ENCODE results near the gene MED28. TPM values are rescaled to one million over a fixed set of nuclear protein-coding genes. Genes with fewer than 3 reads are reported as not detected.

The MED28 gene
- total RNA-seq, 5 donors from 2014 or later (not counting 1 experiment from before 2014, with no cell fraction given): 50.6 to 75.5 (median 66.2) TPM

DNA sequence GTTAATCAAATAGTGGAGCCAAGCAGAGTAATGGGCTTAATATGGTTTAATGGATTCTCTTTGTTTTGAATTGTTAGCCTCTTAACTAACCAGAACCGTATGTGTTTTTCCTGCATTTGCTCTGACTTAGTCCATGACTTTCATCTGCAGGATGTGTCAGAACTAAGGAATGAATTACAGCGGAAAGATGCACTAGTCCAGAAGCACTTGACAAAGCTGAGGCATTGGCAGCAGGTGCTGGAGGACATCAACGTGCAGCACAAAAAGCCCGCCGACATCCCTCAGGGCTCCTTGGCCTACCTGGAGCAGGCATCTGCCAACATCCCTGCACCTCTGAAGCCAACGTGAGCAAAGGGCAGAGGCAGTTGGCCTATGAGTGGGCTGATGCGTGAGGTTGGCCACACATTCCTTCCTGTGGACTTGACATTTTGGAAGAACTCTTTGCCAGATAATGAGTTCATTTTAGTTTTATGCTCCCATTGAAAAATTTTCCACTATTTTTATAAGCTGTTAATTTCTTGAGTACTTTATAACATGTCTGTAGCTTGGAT, 9.1 kb downstream of the MED28 start:
- ATAC-seq (replicated peaks in 1 of 4) (no peak), DNase-seq (no peak)
- Mint-ChIP-seq H3K9me3 (no peaks in the 10 kb centered on the region), H3K4me3 (no peak overlapping the region), H3K36me3 (peaks cover 65% of the 10 kb centered on the region), H3K27me3 (no peaks in the 10 kb centered on the region), H3K27ac (no peak overlapping the region), H3K4me1 (peaks cover 28 to 37% (median 35%) of the 10 kb centered on the region in 3 donors)
- ChIA-PET POLR2A (no interaction called here), CTCF (no interaction called here)
- peaks cover 3 to 15% of the 10 kb centered on the region in 2 experiments for H3K4me1 ChIP-seq (ENCODE audit: control insufficient read depth in 1 of 2, extremely low read depth in 1 of 2, insufficient read depth in 2 of 2, low read length in 2 of 2)
- no peak overlapping the region for H3K27ac ChIP-seq (ENCODE audit: low read length)
- no peaks in the 10 kb centered on the region for H3K9me3 ChIP-seq
- H3K27me3 ChIP-seq (replicated peaks in 1 of 2; ENCODE audit: control insufficient read depth in 2 of 2, extremely low read depth in 1 of 2, insufficient read depth in 2 of 2, low read length in 1 of 2): no peaks in the 10 kb centered on the region
- H3K4me3 ChIP-seq (ENCODE audit: control insufficient read depth in 1 of 2, extremely low read depth in 1 of 2, low read length in 1 of 2): no peak overlapping the region
- peaks cover 28 to 90% of the 10 kb centered on the region in 2 donors for H3K36me3 ChIP-seq (ENCODE audit: control insufficient read depth in 2 of 2, extremely low read depth in 1 of 2, insufficient read depth in 1 of 2, low read length in 1 of 2)
- WGBS (ENCODE audit: insufficient coverage): 96% methylated on average over 6 of the region's 7 CpGs

DNA sequence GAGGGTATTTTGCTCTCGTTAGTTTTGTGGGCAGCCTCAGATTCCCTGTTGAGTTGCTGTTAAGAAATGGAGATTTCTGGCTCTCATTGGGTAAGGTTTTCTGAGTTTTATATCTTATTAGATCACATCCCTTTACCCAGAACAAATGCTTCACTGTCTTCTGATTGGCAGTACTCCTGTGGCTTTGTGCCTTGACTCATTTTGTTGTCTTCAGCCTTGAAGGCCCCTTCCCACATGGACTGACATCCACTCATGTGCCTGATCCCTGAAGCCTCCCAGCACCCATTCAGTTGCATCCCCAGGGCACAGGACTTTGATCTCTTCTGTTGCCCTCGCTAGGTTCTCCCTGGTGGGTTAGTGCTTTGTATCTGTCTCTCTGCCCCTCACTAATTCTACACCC, 10.4 kb downstream of the MED28 start:
- ChIA-PET POLR2A (interaction anchor here in 1 of 2 donors (0.6 kb wide), 1 partner anchor 9 kb away, joined by 3 read pairs; no protein-coding TSS in a partner anchor), CTCF (no interaction called here)
- no peaks in the 10 kb centered on the region for H3K27me3 ChIP-seq (replicated peaks in 1 of 2; ENCODE audit: control insufficient read depth in 2 of 2, extremely low read depth in 1 of 2, insufficient read depth in 2 of 2, low read length in 1 of 2)
- Mint-ChIP-seq H3K36me3 (peaks cover 56% of the 10 kb centered on the region), H3K4me1 (peaks cover 27 to 37% (median 28%) of the 10 kb centered on the region in 3 donors), H3K27me3 (no peaks in the 10 kb centered on the region), H3K9me3 (no peaks in the 10 kb centered on the region), H3K27ac (no peak overlapping the region), H3K4me3 (no peak overlapping the region)
- H3K4me1 ChIP-seq (ENCODE audit: control insufficient read depth in 1 of 2, extremely low read depth in 1 of 2, insufficient read depth in 2 of 2, low read length in 2 of 2): peaks cover 0 to 4% of the 10 kb centered on the region in 2 experiments
- H3K4me3 ChIP-seq (ENCODE audit: control insufficient read depth in 1 of 2, extremely low read depth in 1 of 2, low read length in 1 of 2): no peak overlapping the region
- H3K9me3 ChIP-seq: no peaks in the 10 kb centered on the region
- H3K27ac ChIP-seq (ENCODE audit: low read length): no peak overlapping the region
- DNase-seq (no peak), ATAC-seq (replicated peaks in 1 of 4) (no peak)
- no CpG with 5 or more reads among the region's 2 CpGs for WGBS (ENCODE audit: insufficient coverage)
- peaks cover 26 to 96% of the 10 kb centered on the region in 2 donors for H3K36me3 ChIP-seq (ENCODE audit: control insufficient read depth in 2 of 2, extremely low read depth in 1 of 2, insufficient read depth in 1 of 2, low read length in 1 of 2)

DNA sequence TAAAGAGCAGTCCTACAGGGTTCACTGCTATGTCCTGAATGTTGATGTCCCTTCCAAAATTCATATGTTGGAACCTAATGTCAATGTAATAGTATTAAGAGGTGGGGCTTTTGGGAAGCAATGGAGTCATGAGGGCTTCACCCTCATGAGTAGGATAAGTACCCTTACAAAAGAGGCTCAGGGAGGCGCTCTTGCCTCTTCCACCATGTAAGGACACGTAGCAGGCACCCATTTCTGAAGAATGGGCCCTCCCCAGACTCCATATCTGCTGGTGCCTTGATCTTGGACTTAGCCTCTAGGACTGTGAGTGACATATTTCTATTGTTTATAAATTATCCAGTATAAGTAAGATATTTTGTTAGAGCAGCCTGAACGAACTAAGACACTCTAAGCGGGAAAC, 15.8 kb downstream of the MED28 start:
- no peaks in the 10 kb centered on the region for H3K27me3 Mint-ChIP-seq
- H3K9me3 Mint-ChIP-seq: no peaks in the 10 kb centered on the region
- H3K4me3 Mint-ChIP-seq: no peak overlapping the region
- Histone ChIP-seq H3K9me3 (no peaks in the 10 kb centered on the region), H3K36me3 (ENCODE audit: control insufficient read depth in 2 of 2, extremely low read depth in 1 of 2, insufficient read depth in 1 of 2, low read length in 1 of 2) (peaks cover 21 to 84% of the 10 kb centered on the region in 2 donors), H3K4me1 (ENCODE audit: control insufficient read depth in 1 of 2, extremely low read depth in 1 of 2, insufficient read depth in 2 of 2, low read length in 2 of 2) (no peaks in the 10 kb centered on the region), H3K4me3 (ENCODE audit: control insufficient read depth in 1 of 2, extremely low read depth in 1 of 2, low read length in 1 of 2) (no peak overlapping the region), H3K27me3 (replicated peaks in 1 of 2; ENCODE audit: control insufficient read depth in 2 of 2, extremely low read depth in 1 of 2, insufficient read depth in 2 of 2, low read length in 1 of 2) (no peaks in the 10 kb centered on the region), H3K27ac (ENCODE audit: low read length) (no peak overlapping the region)
- CTCF ChIA-PET: interaction anchor here (0.6 to 1.2 kb wide), 3 partner anchors 10 to 81 kb away, joined by 3 to 4 read pairs (median 3); no protein-coding TSS in a partner anchor
- POLR2A ChIA-PET: interaction anchor here in 1 of 2 donors (1.0 kb wide), 1 partner anchor 81 kb away, joined by 3 read pairs; no protein-coding TSS in a partner anchor
- peaks cover 48% of the 10 kb centered on the region for H3K36me3 Mint-ChIP-seq
- peaks cover 11 to 21% (median 19%) of the 10 kb centered on the region in 3 donors for H3K4me1 Mint-ChIP-seq
- H3K27ac Mint-ChIP-seq: no peak overlapping the region
- DNase-seq (no peak), ATAC-seq (replicated peaks in 1 of 4) (no peak)
- 100% methylated on average over 1 of the region's 4 CpGs for WGBS (ENCODE audit: insufficient coverage)

DNA sequence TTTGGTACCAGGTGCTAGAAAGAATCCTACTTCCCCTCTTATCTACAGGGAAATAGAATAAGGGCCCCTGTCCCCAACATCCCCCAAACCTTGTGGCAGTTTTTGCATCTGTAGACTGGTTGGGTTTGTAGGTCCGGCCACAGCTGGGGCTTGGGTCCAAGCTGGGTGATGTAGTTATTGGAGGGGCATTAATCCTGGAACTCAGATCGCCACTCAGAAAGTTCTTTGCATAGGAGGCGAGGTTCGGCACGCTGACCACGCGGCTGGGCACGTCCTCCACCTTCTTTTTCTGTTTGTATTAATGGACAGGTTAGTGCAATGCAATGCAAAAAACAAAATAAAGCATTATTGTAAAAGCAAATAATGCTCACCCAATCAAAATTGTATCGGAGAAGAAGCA, 19.2 kb downstream of the MED28 start:
- no peaks in the 10 kb centered on the region for H3K9me3 ChIP-seq
- Mint-ChIP-seq H3K4me1 (peaks cover 5 to 12% (median 9%) of the 10 kb centered on the region in 3 donors), H3K36me3 (peaks cover 28% of the 10 kb centered on the region), H3K9me3 (no peaks in the 10 kb centered on the region), H3K27me3 (no peaks in the 10 kb centered on the region), H3K4me3 (no peak overlapping the region), H3K27ac (no peak overlapping the region)
- ATAC-seq (replicated peaks in 1 of 4) (no peak), DNase-seq (no peak)
- H3K27me3 ChIP-seq (replicated peaks in 1 of 2; ENCODE audit: control insufficient read depth in 2 of 2, extremely low read depth in 1 of 2, insufficient read depth in 2 of 2, low read length in 1 of 2): no peaks in the 10 kb centered on the region
- H3K4me3 ChIP-seq (ENCODE audit: control insufficient read depth in 1 of 2, extremely low read depth in 1 of 2, low read length in 1 of 2): no peak overlapping the region
- H3K36me3 ChIP-seq (ENCODE audit: control insufficient read depth in 2 of 2, extremely low read depth in 1 of 2, insufficient read depth in 1 of 2, low read length in 1 of 2): peaks cover 10 to 53% of the 10 kb centered on the region in 2 donors
- peaks cover 0 to 6% of the 10 kb centered on the region in 2 experiments for H3K4me1 ChIP-seq (ENCODE audit: control insufficient read depth in 1 of 2, extremely low read depth in 1 of 2, insufficient read depth in 2 of 2, low read length in 2 of 2)
- no peak overlapping the region for H3K27ac ChIP-seq (ENCODE audit: low read length)
- no CpG with 5 or more reads among the region's 9 CpGs for WGBS (ENCODE audit: insufficient coverage)
- ChIA-PET CTCF (interaction anchor here in 1 of 2 donors (1.0 kb wide), 1 partner anchor 20 kb away, joined by 4 read pairs; the partner anchor contains the start of gene MED28), POLR2A (no interaction called here)

DNA sequence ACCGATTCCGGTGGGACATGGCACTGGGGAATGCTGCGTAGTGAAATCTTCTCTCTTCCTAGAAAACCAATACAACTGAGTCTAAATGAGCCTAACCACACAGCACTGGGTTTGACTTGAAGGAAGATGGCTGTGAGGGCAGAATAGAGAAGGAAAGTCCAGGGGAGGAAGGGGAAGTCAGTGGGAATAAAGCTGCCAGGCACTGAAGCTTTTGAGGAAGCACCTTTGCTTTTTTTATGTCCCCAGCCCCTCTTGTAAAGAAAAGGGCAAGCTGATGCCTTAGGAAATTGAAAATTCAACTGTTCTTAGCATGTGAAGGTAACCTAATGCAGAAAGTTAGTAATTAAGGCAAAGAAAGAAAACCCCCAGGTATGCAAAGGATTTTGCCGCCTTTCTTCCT, 20.6 kb downstream of the MED28 start:
- ATAC-seq (replicated peaks in 1 of 4): no peak
- CTCF ChIA-PET: interaction anchor here in 1 of 2 donors (2.8 kb wide), 1 partner anchor 86 kb away, joined by 17 read pairs; no protein-coding TSS in a partner anchor
- H3K36me3 Mint-ChIP-seq: peaks cover 29% of the 10 kb centered on the region
- Histone ChIP-seq H3K9me3 (no peaks in the 10 kb centered on the region), H3K4me1 (ENCODE audit: control insufficient read depth in 1 of 2, extremely low read depth in 1 of 2, insufficient read depth in 2 of 2, low read length in 2 of 2) (peaks cover 0 to 6% of the 10 kb centered on the region in 2 experiments), H3K27me3 (replicated peaks in 1 of 2; ENCODE audit: control insufficient read depth in 2 of 2, extremely low read depth in 1 of 2, insufficient read depth in 2 of 2, low read length in 1 of 2) (no peaks in the 10 kb centered on the region), H3K4me3 (ENCODE audit: control insufficient read depth in 1 of 2, extremely low read depth in 1 of 2, low read length in 1 of 2) (no peak overlapping the region), H3K27ac (ENCODE audit: low read length) (no peak overlapping the region), H3K36me3 (ENCODE audit: control insufficient read depth in 2 of 2, extremely low read depth in 1 of 2, insufficient read depth in 1 of 2, low read length in 1 of 2) (peaks cover 10 to 39% of the 10 kb centered on the region in 2 donors)
- no peaks in the 10 kb centered on the region for H3K4me1 Mint-ChIP-seq
- H3K27ac Mint-ChIP-seq: peak overlapping the region; percentile 1 to 64
- H3K9me3 Mint-ChIP-seq: no peaks in the 10 kb centered on the region
- no peak overlapping the region for H3K4me3 Mint-ChIP-seq
- WGBS (ENCODE audit: insufficient coverage): no CpG with 5 or more reads among the region's 4 CpGs
- no peaks in the 10 kb centered on the region for H3K27me3 Mint-ChIP-seq
- POLR2A ChIA-PET: no interaction called here
- no peak for DNase-seq

DNA sequence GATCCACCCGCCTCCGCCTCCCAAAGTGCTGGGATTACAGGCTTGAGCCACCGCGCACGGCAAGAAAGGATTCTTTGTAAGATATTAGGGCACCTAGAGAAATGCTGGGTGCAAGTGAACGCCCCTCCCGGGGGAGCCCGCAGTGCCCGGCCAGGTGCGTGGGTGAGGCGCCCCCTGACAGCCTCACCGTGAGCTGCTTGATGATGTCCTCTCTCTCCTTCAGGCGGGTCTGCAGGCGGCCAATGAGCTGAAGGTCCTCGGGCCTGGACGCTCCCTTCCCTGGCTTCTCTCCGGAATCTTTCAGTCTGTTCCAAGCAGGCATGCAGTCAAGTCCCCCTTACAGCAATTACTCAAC, 21.9 kb downstream of the MED28 start:
- Histone ChIP-seq H3K4me1 (ENCODE audit: control insufficient read depth in 1 of 2, extremely low read depth in 1 of 2, insufficient read depth in 2 of 2, low read length in 2 of 2) (peaks cover 0 to 6% of the 10 kb centered on the region in 2 experiments), H3K36me3 (ENCODE audit: control insufficient read depth in 2 of 2, extremely low read depth in 1 of 2, insufficient read depth in 1 of 2, low read length in 1 of 2) (peaks cover 10 to 27% of the 10 kb centered on the region in 2 donors), H3K27ac (ENCODE audit: low read length) (no peak overlapping the region), H3K27me3 (replicated peaks in 1 of 2; ENCODE audit: control insufficient read depth in 2 of 2, extremely low read depth in 1 of 2, insufficient read depth in 2 of 2, low read length in 1 of 2) (no peaks in the 10 kb centered on the region), H3K4me3 (ENCODE audit: control insufficient read depth in 1 of 2, extremely low read depth in 1 of 2, low read length in 1 of 2) (no peak overlapping the region), H3K9me3 (no peaks in the 10 kb centered on the region)
- Mint-ChIP-seq H3K4me3 (no peak overlapping the region), H3K4me1 (no peaks in the 10 kb centered on the region), H3K27me3 (no peaks in the 10 kb centered on the region), H3K9me3 (no peaks in the 10 kb centered on the region), H3K27ac (no peak overlapping the region), H3K36me3 (peaks cover 22% of the 10 kb centered on the region)
- 94% methylated on average over 17 of the region's 17 CpGs for WGBS (ENCODE audit: insufficient coverage)
- POLR2A ChIA-PET: no interaction called here
- CTCF ChIA-PET: interaction anchor here (0.5 to 2.8 kb wide), 7 partner anchors 10 to 89 kb away, joined by 3 to 19 read pairs (median 4); no protein-coding TSS in a partner anchor
- no peak for DNase-seq
- ATAC-seq (replicated peaks in 1 of 4): peak in 1 of 4 experiments; percentile 15

All from T-cell (primary cell).